Stomach (tissue), 9 donors: ENCODE data around the gene RIN3. TPM values are rescaled to one million over a fixed set of nuclear protein-coding genes. Genes with fewer than 3 reads are reported as not detected.

Experiments
- DNase-seq, 2 donors: peaks; one replicate each; pipeline versions ENCODE4 v3.0.0 to v3.0.0-alpha.2; 2013 to 2019
- H3K27ac ChIP-seq, 5 donors: fragments of 200-600 bp in 4 of 5; sonication (generic) in 4 of 5; one replicate each; pipeline ENCODE4 v1.5.1; 2013 to 2019; ENCODE audit warnings: mild to moderate bottlenecking in 1 of 5, moderate library complexity in 1 of 5
- H3K27me3 ChIP-seq, 3 donors: fragments of 200-600 bp; sonication (generic); one replicate each; pipeline ENCODE4 v1.5.1; 2017 to 2019; ENCODE audit warnings: mixed run types in 1 of 3
- H3K36me3 ChIP-seq, 4 donors: fragments of 200-600 bp; sonication (generic); 1 replicate in 3 of 4; 2 replicates in 1 of 4; pipeline ENCODE4 v1.5.1; 2016 to 2019
- H3K4me1 ChIP-seq, 4 donors: fragments of 200-600 bp; sonication (generic); one replicate each; pipeline ENCODE4 v1.5.1; 2016 to 2019
- H3K4me3 ChIP-seq, 4 donors: fragments of 200-600 bp; sonication (generic) in 3 of 4; one replicate each; pipeline ENCODE4 v1.5.1; 2016 to 2019; ENCODE audit warnings: mild to moderate bottlenecking in 1 of 4
- H3K9me3 ChIP-seq, 4 donors: fragments of 200-600 bp; sonication (generic); one replicate each; pipeline ENCODE4 v1.5.1; 2016 to 2019
- EP300 ChIP-seq: sonication (generic); formaldehyde crosslinking; IDR thresholded peaks from one replicate; pipeline ENCODE4 v1.6.1; 2017; ENCODE audit warnings: antibody characterized with exemption
- POLR2A ChIP-seq, 4 donors: fragments of 450-650 bp; IDR thresholded peaks; one replicate each; pipeline ENCODE4 v1.6.1; 2016; ENCODE audit warnings: antibody characterized with exemption in 4 of 4, control low read depth in 2 of 4, mild to moderate bottlenecking in 1 of 4, moderate library complexity in 1 of 4
- POLR2AphosphoS5 ChIP-seq, 3 donors: sonication (generic); formaldehyde crosslinking; IDR thresholded peaks; one replicate each; pipeline ENCODE4 v1.6.1; 2016; ENCODE audit warnings: antibody characterized with exemption in 3 of 3
- WGBS, 5 donors: extraction: QIAGEN DNeasy Blood & Tissue Kit in 3 of 5; methylation state at CpG; one replicate each; pipeline versions ENCODE4 v1.1.5 to v1.1.7; 2013 to 2018; 5-methylcytosine and 5-hydroxymethylcytosine counted together
- intact Hi-C: fragments of 100-400 bp; cut with DNase I; formaldehyde crosslinking; loops from one replicate; pipeline ENCODE4 v1.15.1; 2023; ENCODE audit warnings: low total_unique reads
- polyA plus RNA-seq, 3 donors: library from polyadenylated mRNA; stranded (reverse); fragments of 200-250 nt; gene quantifications; one replicate each; pipeline ENCODE4 v1.2.3, GENCODE V29; 2013
- total RNA-seq, 5 donors: library from RNA; depleted of rRNA; stranded (reverse); fragments of >200 nt; gene quantifications; one replicate each; pipeline versions ENCODE4 v1.1.0 to v1.2.3, GENCODE V29; 2014 to 2016
- TF ChIP-seq, protein P1 (sequence below), 7 experiments: fragments of 450-650 bp in 4 of 7; fragments of 200-600 bp in 3 of 7; sonication (generic) in 3 of 7; IDR thresholded peaks; one replicate each; pipeline ENCODE4 v1.5.1; 2016 to 2019; ENCODE audit warnings: antibody characterized with exemption in 7 of 7, control low read depth in 2 of 7, mild to moderate bottlenecking in 1 of 7
- donor health status: healthy with polysubstance abuse.
- donor health status: Bipolar disorder and iron deficiency.
- donor health status: healthy.

RIN3 gene
- total and polyA plus RNA-seq, 8 donors = 5.0 to 47.8 (median 8.0) TPM

DNA sequence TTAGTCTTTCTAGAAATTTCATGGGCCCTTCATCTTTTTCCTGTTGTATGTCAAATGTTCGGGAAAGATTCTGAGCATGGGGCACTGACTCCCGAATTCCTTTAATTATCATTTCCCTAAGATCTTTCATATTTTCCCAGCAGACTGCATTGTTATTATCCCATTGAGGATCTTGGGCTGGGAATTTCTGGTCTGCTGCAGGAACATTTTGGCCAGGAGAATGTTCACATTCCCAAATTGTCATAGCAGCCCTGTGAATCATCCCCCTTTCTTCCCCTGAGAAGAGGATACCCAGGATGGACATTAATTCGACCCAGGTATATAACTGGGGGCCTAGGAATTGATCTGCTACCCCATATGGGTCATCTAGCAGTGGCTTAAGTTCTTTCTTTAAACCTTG, 112.5 kb downstream of the RIN3 start:
- Histone ChIP-seq H3K9me3 (peaks cover 0 to 43% (median 32%) of the 10 kb centered on the region in 4 donors), H3K27me3 (no peaks in the 10 kb centered on the region), H3K4me1 (peaks cover 0 to under 1% (median 0%) of the 10 kb centered on the region in 4 donors), H3K36me3 (peaks cover 0 to 28% (median 10%) of the 10 kb centered on the region in 4 donors), H3K27ac (no peak overlapping the region), H3K4me3 (no peak overlapping the region)
- 76 to 89% (median 78%) methylated on average over 3 of the region's 3 CpGs for WGBS, 5 donors
- intact Hi-C loops = no loop called here
- TF ChIP-seq POLR2A (IDR thresholded peaks at IDR 0.05) = no peak
- TF ChIP-seq EP300 = no peak
- TF ChIP-seq, protein P1, sequence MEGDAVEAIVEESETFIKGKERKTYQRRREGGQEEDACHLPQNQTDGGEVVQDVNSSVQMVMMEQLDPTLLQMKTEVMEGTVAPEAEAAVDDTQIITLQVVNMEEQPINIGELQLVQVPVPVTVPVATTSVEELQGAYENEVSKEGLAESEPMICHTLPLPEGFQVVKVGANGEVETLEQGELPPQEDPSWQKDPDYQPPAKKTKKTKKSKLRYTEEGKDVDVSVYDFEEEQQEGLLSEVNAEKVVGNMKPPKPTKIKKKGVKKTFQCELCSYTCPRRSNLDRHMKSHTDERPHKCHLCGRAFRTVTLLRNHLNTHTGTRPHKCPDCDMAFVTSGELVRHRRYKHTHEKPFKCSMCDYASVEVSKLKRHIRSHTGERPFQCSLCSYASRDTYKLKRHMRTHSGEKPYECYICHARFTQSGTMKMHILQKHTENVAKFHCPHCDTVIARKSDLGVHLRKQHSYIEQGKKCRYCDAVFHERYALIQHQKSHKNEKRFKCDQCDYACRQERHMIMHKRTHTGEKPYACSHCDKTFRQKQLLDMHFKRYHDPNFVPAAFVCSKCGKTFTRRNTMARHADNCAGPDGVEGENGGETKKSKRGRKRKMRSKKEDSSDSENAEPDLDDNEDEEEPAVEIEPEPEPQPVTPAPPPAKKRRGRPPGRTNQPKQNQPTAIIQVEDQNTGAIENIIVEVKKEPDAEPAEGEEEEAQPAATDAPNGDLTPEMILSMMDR (IDR thresholded peaks at IDR 0.05) = no peak
- no peak for TF ChIP-seq POLR2AphosphoS5 (IDR thresholded peaks at IDR 0.05)
- no peak for DNase-seq

DNA sequence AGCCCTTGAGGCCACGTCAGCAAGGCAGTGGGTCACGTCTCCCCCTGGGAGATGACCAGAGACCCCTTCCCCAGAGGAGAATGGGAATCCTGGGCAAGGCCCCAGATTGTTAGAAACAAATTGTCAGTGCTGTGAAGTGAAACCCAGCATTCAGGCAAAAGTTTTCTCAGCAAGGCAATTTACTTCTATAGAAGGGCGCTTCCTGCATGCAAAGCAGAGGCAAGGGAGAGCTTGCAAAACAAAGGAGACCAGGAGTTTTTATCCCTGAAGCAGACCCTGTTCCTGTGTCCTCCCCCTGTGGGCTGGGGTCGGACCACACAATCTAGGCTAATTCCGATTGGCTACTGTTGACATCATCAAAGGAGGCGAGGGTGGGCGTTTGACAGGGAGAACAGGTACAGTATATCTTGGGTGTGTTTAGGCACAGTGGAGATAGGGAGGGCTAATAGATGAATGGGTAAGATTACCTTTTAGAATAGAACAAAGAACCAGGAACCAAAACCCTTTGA, 114.2 kb downstream of the RIN3 start:
- no peak overlapping the region for H3K27ac ChIP-seq
- intact Hi-C loops = no loop called here
- WGBS, 5 donors = 90 to 98% (median 93%) methylated on average over 7 of the region's 7 CpGs
- H3K9me3 ChIP-seq = peaks cover 0 to 31% (median 21%) of the 10 kb centered on the region in 4 donors
- no peaks in the 10 kb centered on the region for H3K27me3 ChIP-seq
- no peak overlapping the region for H3K4me3 ChIP-seq
- H3K36me3 ChIP-seq = peaks cover 0 to 18% (median 6%) of the 10 kb centered on the region in 4 donors
- no peak for DNase-seq
- TF ChIP-seq, protein P1 (IDR thresholded peaks at IDR 0.05) = no peak
- TF ChIP-seq POLR2A (IDR thresholded peaks at IDR 0.05) (no peak), EP300 (no peak), POLR2AphosphoS5 (IDR thresholded peaks at IDR 0.05) (no peak)
- peaks cover 0 to 3% (median under 1%) of the 10 kb centered on the region in 4 donors for H3K4me1 ChIP-seq

DNA sequence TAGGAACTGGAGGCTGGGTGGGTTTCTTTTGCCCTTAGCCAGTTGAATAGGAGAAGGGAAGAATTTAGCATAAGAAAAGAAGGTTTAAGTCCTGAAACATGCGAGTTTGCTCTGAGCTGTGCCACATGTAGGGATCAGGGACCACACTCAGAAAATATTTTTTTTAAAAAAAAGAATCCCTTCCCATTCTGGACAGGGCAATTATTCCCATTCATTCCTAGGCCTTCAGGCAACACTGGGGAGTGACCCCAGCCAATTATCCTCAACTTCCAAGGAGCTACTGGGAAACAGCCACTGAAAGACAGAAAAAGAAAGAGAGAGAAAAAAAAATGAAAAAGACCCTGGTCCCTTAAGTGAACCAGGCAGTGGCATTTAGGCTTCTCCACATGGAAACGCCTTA, 115.1 kb downstream of the RIN3 start:
- TF ChIP-seq, protein P1 (IDR thresholded peaks at IDR 0.05) = no peak
- TF ChIP-seq POLR2A (IDR thresholded peaks at IDR 0.05) (no peak), EP300 (no peak), POLR2AphosphoS5 (IDR thresholded peaks at IDR 0.05) (no peak)
- DNase-seq = no peak
- Histone ChIP-seq H3K27me3 (no peaks in the 10 kb centered on the region), H3K36me3 (peaks cover 0 to 14% (median 6%) of the 10 kb centered on the region in 4 donors), H3K9me3 (peaks cover 0 to 25% (median 19%) of the 10 kb centered on the region in 4 donors), H3K4me1 (peaks cover 0 to 10% (median 4%) of the 10 kb centered on the region in 4 donors), H3K4me3 (no peak overlapping the region), H3K27ac (no peak overlapping the region)
- intact Hi-C loops = no loop called here
- WGBS, 5 donors = 75 to 85% (median 79%) methylated on average over 2 of the region's 2 CpGs

DNA sequence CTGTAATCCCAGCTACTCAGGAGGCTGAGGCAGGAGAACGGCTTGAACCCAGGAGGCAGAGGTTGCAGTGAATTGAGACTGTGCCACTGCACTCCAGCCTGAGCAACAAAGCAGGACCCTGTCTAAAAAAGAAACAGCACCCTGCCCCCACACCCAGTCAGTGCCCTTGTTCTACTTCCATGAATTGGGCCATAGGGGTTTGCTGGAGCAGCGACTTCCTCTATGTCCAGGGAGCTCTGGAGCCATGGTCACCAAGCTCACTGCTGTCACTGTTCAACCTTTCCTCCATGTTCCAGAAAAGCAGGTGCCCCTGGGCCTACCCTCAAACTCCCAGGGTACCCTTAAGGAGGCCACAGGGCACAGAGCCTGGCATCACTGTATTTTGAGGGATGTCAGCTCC, 116.8 kb downstream of the RIN3 start:
- intact Hi-C loops = no loop called here
- Histone ChIP-seq H3K27me3 (no peaks in the 10 kb centered on the region), H3K36me3 (peaks cover 0 to 14% (median 6%) of the 10 kb centered on the region in 4 donors), H3K4me3 (no peak overlapping the region), H3K9me3 (peaks cover 0 to 25% (median 19%) of the 10 kb centered on the region in 4 donors), H3K27ac (no peak overlapping the region), H3K4me1 (peaks cover 0 to 10% (median 5%) of the 10 kb centered on the region in 4 donors)
- TF ChIP-seq, protein P1 (IDR thresholded peaks at IDR 0.05) = no peak
- TF ChIP-seq EP300 (no peak), POLR2AphosphoS5 (IDR thresholded peaks at IDR 0.05) (no peak), POLR2A (IDR thresholded peaks at IDR 0.05) (no peak)
- 81 to 95% (median 88%) methylated on average over 2 of the region's 2 CpGs for WGBS, 5 donors
- DNase-seq = no peak
